ENCODE data around the gene TRPM6.

The TRPM6 gene

GRCh38 chr9:74721696-74722660, 165.7 kb downstream of the TRPM6 start:
- no peak for DNase-seq (ENCODE audit: low spot score)

DNA sequence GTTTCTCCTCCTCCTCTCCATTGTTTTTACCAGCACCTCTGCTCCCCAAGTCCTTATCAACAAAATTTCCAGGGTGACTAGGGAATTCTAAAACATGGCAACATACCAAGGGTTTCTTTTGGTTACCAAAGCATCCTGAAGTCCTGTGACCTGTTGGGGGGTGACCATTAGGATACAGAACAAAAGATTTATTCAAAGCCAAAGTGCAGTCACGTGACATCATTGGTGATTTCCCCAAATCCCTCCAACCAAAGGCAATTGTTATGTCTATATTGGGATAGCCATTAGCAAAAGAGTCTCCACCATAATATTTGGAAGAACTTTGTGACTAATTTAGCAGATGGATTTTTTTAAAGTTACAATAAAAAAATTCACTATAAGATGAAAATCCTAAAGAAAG, 168.4 kb downstream of the TRPM6 start:
- DNase-seq (ENCODE audit: low spot score) = no peak

DNA sequence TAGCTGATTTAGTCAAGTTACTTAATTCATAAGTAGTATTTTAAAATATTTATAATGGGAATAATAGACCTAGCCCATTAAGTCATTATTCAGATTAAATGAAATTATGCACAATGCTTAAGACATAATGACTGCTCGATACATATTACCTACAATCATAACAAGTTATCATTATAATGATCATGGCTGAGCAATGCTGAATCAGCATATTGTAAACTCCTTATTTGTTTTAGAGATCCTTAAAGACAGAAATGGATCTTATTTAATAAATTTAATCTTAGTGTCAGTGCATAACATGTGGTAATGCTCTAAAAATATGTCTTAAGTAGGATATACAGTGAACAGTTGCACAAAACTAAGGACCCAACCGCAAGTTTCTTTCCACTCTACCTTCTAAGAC, 169.0 kb downstream of the TRPM6 start:
- no peak for DNase-seq (ENCODE audit: low spot score)

- no peak for DNase-seq (ENCODE audit: low spot score)
Measured at GRCh38 chr9:74711341-74711740, 176.4 kb downstream of the TRPM6 start.

GRCh38 chr9:74697535-74697934, 190.2 kb downstream of the TRPM6 start:
- no peak for DNase-seq (ENCODE audit: low spot score)

GRCh38 chr9:74696520-74696919, 191.2 kb downstream of the TRPM6 start:
- no peak for DNase-seq (ENCODE audit: low spot score)

DNA sequence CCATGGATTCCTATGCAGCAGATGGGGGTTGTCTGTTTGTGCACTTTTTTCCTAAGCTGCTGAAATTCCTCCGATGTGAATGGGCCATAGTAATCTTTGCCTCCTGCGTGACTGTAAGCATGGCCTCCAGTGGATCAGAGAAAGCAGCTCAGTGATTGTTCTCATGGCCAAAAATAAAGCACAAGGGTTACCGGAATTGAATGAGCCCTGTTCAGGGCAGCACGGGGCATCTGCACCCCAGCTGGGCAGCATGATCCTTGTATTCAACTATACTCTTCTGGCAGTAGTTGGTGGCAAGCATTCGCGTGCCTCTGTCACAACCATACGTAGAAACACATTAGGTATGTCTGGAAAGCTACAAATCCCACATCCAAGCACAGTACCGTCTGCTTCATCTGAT, 196.7 kb downstream of the TRPM6 start:
- DNase-seq (ENCODE audit: low spot score) = no peak

DNA sequence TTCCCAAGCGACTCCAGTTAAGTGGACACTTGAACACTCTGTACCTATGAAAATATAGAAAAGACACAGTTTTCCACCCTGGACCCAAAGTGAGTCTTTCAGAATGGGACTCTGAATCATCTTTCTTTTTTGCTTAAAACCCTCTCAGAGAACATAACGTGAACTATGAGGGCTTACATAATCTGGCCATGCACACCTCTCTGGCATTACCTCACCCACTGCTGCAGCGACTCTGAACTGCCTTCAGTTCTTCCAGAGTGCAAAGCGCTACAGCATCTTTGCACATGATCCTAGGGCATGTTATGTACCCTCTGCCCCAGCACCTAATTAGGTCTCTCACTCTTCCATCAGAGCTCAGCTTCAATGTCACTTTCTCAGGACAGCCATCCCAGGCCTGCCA, 204.4 kb downstream of the TRPM6 start:
- no peak for DNase-seq (ENCODE audit: low spot score)

DNA sequence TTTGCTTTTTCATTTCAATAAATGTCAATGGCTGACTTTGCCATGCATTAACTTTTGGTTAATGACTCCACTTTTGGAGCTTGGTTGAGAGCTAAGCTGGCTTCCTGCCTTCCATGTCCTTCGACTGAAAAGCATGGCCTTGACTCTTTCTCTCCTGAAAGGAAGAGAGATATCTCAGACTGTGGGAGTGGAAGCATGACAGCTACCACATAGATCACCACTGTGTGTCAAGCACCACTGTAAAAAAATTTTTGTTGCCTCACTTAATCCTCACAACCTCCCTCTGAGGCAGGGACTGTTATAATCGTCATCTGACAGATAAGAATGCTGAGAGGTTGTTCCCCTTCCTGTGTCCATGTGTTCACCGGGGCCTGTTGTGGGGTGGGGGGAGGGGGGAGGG, 205.8 kb downstream of the TRPM6 start:
- no peak for DNase-seq (ENCODE audit: low spot score)

- no peak for DNase-seq (ENCODE audit: low spot score)
Measured at GRCh38 chr9:74674077-74674476, 213.6 kb downstream of the TRPM6 start.

All from GM03348 (cell line).